ENCODE results near the gene ANKRD7.
"Not testable (repeated sequence)": the region's sequence is repeated elsewhere in the genome, so short reads cannot be mapped to it uniquely, and the experiment has no call there.

Gene ANKRD7

DNA sequence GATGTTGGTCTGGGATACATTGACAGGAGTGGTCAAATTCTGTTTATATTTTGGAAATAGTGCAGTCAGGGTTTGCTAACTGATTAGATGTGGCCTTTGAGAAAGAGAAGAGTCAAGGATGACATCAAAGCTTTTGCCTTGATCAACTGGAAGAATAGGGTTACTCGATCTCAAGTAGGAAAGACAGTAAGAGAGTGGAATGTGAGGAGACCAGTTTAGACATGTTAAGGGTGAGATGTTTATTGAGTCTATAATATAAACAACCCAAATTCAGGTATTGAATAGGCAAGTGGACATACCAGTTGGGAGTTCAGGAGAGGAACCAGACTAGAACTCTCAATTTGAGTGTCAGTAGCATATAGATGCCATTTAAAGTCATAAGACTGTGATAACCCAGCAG, 1.9 kb upstream of the ANKRD7 start:
- H3K4me3 ChIP-seq (ENCODE audit: low read depth, low read length) = no peak overlapping the region
- DNase-seq (ENCODE audit: low read depth) = no peak

DNA sequence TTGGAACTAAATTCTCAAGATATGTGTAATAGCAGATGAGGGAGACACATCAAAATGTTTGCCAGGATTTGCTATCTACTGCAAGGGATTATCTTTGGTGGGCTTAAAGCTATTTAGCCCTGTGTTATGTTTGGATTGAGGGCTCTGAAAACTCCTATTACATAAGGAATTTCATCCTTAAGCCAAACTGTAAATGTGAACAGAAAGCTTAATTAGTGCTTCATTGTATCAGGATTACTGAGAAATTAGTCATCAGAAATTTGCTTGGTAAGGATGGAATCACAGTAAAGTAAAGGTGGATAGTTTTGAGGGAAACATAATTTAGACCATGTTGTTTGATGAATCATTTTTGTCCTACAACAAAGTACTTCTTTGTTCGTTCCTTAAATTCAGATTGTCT, 8.3 kb downstream of the ANKRD7 start:
- DNase-seq (ENCODE audit: low read depth) = no peak
- H3K4me3 ChIP-seq (ENCODE audit: low read depth, low read length) = no peak overlapping the region

DNA sequence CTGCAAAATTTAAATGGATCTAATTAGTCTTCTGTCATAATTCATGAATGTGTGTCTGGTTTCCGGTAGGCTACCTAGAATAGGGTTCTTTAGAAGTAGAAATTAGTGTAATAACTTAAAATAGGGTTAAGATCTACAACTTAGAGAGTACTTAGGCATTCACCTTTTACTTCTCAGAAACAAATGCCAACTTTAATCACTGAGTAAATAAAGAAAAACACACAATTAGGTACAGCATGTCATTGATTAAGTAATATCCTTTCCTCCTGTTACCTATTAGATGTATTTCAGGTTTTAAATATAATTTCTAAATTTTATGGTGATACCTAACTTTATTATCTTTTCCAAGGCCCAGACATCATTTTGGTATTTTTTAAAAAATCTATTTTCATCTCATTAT, 9.3 kb downstream of the ANKRD7 start:
- DNase-seq (ENCODE audit: low read depth) = no peak
- no peak overlapping the region for H3K4me3 ChIP-seq (ENCODE audit: low read depth, low read length)

DNA sequence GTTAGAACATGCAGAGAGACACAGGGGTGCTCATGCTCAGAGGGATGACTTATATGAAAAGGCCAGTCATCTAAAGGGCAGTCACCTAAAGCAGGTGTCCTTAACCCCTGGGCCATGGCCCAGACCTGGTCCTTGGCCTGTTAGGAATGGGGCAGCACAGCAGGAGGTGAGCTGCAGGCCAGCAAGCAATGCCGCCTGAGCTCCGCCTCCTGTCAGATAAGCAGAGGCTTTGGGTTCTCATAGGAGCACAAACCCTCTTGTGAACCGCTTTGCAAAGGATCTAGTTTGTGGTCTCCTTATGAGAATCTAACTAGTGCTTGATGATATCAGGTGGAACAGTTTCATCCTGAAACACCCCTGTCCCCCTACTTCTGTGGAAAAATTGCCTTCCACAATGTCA, 14.5 kb downstream of the ANKRD7 start:
- no peak overlapping the region for H3K4me3 ChIP-seq (ENCODE audit: low read depth, low read length)
- no peak for DNase-seq (ENCODE audit: low read depth)

DNA sequence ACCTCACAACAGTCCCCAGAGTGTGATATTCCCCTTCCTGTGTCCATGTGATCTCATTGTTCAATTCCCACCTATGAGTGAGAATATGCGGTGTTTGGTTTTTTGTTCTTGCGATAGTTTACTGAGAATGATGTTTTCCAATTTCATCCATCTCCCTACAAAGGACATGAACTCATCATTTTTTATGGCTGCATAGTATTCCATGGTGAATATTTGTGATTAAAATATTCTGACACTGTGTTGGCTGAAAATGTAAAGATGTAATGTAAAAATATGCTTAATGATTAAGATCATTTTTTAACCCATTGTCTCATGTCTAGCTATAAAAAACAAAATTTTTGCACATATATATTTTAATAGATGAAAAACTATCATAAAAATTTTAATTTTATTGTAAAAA, 15.8 kb downstream of the ANKRD7 start:
- not testable (repeated sequence) for DNase-seq (ENCODE audit: low read depth); H3K4me3 ChIP-seq (ENCODE audit: low read depth, low read length)

DNA sequence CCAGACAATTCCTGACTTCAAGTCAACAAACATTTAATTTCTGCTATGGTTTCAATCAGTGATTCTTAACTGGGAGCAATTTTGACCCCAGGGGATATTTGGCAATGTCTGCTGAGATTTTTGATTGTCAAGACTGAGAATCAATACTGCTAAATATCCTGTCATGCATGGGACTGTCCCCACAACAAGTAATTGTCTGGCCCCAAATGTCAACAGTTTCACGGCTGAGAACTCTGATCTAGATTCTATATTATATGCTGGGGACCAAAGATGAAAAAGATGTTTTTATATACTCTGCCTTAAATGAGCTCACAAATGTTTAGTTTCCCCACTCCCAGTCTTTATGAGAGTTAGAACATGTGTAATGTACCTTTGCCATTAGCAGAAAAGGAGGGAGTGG, 19.2 kb downstream of the ANKRD7 start:
- no peak for DNase-seq (ENCODE audit: low read depth)

DNA sequence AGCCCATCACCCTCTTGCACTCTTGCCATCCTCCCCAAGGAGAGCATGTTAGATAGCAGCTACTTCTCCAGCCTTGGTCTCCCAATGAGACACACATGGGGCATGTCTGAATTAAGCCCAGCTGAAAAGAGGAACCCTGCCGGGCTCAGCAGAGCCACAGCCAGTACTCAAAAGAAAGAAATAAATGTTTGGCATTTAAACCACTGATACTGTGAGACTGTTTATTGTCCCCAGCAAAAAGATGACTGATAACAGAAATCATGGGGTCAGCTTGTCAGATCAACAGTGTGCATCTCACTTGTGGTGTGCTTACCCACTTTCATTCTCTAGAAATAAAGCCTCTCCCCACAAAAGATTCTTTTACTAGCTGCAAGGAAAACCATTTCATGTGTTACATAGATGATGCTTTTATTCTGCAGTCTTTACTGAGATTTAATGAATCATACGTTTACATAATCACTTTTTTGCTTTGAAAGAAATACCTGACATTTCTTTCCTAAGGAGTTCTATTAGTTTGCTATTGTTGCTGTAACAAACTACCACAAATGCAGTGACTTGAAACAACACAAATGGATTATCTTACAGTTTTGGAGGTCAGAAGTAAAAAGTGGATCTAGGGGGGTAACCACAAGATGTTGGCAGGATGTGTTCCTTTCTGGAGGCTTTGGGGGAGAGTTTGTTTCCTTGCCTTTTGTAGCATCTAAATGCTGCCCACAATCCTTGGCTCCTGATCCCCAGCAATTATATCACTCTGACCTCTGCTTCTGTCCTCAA, 20.9 kb downstream of the ANKRD7 start:
- no peak for DNase-seq (ENCODE audit: low read depth)

More for the DNA sequence above, 19.2 kb downstream of the ANKRD7 start:
- no peak overlapping the region for H3K4me3 ChIP-seq (ENCODE audit: low read depth, low read length)

DNA sequence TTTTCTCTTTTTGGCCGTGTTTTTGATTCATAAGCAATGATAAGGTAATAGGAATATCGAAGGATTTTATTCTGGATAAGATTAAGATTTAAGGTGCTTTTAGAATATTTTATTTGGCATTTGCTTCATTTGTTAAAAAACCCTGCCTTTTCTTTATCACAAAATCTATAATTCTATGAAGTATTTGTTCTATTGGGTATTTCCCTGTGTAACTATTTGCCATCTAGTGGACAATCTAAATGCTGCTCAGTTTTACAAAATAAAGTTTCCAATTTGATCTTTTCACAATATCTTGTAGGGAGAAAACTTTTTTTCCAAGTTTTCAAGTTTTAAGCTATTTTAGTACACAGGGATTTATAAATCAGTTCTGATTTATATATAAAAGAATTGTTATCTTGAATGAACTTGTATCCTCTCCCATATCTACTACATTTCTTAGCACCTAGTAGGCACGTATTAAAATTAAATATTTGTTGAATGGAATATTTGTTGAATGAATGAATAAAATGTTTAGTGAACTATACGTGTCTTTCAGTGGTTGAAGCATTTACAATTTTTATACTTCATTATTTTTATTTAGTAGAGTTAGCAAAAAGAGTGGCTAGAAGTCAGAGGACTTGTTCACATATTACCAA, 26.5 kb downstream of the ANKRD7 start:
- DNase-seq (ENCODE audit: low read depth) = no peak
- no peak overlapping the region for H3K4me3 ChIP-seq (ENCODE audit: low read depth, low read length)

More for the DNA sequence above, 20.9 kb downstream of the ANKRD7 start:
- H3K4me3 ChIP-seq (ENCODE audit: low read depth, low read length) = no peak overlapping the region

DNA sequence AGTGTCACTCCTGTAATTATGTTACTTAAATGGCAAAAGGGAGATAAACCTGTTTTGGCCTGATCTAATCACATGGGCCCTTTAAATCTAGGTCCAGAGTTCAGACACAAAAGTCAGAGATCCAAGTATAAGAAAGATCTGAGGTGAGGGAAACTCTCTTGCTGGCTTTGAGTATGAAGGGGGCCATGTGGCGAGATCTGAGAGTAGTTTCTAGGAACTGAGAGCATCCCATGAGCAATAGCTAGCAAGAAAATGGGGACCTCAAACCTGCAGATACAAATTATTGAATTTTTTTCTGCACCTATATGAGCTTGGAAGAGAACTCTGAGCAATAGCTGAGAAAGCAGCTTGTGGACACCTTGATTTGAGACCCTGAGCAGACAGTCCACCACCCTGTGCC, 27.6 kb downstream of the ANKRD7 start:
- H3K4me3 ChIP-seq (ENCODE audit: low read depth, low read length) = no peak overlapping the region
- DNase-seq (ENCODE audit: low read depth) = no peak

DNA sequence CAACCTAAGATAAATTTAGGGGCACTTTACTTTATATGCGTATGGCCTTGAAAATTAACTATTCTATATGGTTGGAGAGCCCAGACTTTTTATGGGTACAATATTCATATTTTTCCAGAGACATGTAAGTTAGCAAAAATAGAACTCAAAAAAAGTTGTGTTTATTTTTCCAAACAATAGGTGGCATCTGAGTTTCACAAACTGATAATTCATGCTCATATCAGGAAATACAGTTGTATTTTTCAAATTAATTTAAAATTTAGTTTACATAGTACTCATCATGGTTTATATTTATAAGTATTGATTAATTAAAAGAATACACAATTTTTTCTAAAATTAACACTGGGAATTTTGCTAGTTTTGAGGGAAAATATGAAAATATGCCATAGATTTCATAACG, 34.6 kb downstream of the ANKRD7 start:
- DNase-seq (ENCODE audit: low read depth) = no peak
- no peak overlapping the region for H3K4me3 ChIP-seq (ENCODE audit: low read depth, low read length)

DNA sequence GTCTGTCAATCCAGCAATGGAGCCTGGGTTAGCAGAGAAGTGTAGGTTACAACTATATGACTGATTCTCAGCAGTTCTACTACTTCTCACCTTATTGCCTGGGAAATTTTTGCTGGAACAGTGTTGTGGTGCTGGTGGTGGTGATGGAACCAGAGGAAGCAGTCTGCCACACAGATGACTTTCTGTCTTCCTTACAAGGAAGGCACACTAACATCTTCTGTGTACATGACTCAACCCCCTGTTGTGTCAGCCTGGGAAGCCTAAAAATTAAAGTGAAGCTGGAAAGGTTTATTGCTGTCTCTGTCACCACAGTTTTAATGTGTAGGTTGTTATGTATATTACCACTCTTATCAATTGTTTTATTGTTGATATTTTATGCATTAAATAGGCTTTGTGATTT, 40.3 kb downstream of the ANKRD7 start:
- no peak overlapping the region for H3K4me3 ChIP-seq (ENCODE audit: low read depth, low read length)
- no peak for DNase-seq (ENCODE audit: low read depth)

DNA sequence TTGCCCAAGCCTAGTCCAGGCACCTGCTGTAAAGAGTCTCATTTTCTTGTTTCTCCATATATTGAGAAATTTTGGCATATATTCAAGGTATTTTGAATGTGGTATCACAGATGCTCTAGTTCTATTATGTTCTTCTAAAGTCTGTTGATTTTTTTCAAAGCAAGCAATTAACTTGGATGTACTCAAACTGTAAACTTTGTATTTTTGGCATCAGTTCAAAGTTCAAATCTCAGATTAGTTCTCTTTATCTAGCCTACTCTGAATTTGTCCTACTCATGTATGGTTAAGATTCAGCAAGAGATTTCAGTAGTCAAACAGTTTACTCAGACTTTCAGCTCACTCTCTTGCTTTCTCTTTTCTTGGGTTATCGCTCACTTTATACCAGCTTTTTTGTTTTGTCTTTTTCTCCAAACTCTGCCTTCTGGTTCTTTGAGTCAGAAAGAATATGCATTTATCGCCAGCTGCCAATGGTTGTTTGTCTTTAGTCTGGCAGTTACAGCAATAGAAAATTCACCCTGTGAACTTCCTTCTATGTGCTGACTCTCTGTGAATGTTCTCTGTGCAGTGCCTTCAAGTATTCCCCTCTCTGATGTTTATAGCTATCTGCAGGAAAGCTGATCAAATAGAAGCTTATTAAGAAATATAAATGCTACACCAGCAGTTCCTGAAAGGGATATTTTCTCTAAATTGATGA, 56.0 kb downstream of the ANKRD7 start:
- DNase-seq (ENCODE audit: low read depth) = no peak

DNA sequence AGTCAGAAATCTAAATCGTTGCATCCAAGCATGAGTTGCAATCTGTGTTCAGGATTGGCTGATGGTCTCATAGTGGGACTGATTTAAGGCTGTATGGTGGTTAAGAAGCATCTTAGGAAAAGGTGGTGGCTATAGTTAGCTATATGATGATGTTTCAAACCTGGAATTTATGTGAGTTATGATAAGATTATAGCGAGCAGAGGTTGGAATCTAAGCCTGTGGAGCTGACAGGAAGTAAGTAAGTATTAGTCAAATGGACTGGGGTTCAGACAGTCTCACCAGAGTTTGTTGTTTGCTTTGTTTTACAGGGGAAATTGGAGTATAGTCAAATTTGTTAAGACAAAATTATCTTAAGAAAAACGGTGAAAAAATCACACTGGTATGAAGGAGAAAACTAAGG, 56.7 kb downstream of the ANKRD7 start:
- H3K4me3 ChIP-seq (ENCODE audit: low read depth, low read length) = no peak overlapping the region
- DNase-seq (ENCODE audit: low read depth) = no peak

More for the DNA sequence above, 56.0 kb downstream of the ANKRD7 start:
- H3K4me3 ChIP-seq (ENCODE audit: low read depth, low read length) = no peak overlapping the region

DNA sequence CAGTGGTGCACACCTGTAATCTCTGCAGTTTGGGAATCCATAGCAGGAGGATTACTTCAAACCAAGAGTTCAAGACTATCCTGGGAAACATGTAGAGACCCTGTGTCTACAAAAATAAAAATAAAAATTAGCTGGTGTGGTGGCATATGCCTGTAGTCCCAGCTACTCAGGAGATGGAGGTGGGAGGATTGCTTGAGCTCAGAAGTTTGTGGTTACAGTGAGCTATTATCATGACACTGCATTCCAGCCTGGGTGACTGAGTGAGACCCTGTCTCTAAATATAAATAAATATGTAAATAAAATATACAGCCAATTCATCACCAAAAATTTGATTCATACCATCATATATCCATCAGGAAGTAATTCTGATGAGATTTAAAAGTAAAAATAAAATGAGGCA, 60.9 kb downstream of the ANKRD7 start:
- no peak for DNase-seq (ENCODE audit: low read depth)
- H3K4me3 ChIP-seq (ENCODE audit: low read depth, low read length) = no peak overlapping the region

DNA sequence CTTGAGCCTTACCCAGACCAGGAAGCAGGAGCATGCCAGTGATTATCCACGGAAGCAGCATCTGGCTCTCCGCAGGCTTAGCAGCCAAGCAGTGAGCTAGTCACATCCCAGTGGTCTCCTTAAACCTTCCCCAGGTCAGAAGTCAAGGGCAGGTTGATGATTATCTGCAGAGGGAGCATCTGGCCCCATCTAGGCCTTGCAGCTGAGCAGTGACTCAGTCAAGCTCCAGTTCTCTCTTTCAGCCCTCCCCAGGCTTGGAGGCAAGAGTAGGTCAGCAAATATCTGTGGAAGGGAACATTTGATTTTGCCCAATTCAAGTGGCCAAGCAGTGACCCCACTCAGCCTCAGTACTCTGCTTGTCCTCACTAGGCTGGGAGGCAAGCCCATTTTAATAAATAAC, 61.6 kb downstream of the ANKRD7 start:
- no peak overlapping the region for H3K4me3 ChIP-seq (ENCODE audit: low read depth, low read length)
- DNase-seq (ENCODE audit: low read depth) = no peak

DNA sequence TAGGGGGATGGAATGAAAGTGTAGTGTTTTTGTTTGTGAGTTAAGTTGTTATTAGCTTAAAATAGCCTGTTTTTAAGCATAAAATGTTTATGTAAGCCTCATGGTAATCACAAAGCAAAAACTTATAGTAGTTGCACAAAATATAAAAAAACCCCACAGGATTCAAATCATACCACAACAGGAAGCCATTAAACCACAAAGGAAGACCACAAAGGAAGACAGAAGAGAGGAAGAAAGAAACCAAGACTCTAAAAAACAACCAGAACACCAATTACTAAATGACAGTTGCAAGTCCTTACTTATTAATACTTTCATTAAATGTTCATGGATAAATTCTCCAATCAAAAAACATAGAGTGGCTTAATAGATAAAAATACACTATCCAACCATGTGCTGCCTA, 63.6 kb downstream of the ANKRD7 start:
- H3K4me3 ChIP-seq (ENCODE audit: low read depth, low read length) = no peak overlapping the region
- DNase-seq (ENCODE audit: low read depth) = no peak

DNA sequence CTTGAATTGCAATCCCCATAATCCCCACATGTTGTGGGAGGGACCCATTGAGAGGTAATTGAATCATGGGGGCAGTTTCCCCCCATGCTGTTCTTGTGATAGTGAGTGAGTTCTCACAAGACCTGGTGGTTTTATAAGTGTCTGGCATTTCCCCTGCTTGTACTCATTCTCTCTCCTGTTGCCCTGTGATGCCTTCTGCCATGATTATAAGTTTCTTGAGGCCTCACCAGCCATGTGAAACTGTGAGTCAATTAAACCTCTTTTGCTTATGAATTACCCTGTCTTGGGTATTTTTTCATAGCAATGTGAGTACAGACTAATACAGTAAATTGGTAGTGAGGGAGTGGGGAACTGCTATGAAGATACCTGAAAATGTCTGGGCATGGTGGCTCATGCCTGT, 65.0 kb downstream of the ANKRD7 start:
- DNase-seq (ENCODE audit: low read depth) = no peak
- H3K4me3 ChIP-seq (ENCODE audit: low read depth, low read length) = no peak overlapping the region

All from skeletal muscle cell (primary cell).